Stomach (tissue), 9 donors: Measurements from ENCODE around the gene KPNB1. TPM values are rescaled to one million over a fixed set of nuclear protein-coding genes. Genes with fewer than 3 reads are reported as not detected.

Source experiments
- DNase-seq, 2 donors: peaks; one replicate each; pipeline versions ENCODE4 v3.0.0 to v3.0.0-alpha.2; 2013 to 2019
- H3K27ac ChIP-seq, 5 donors: fragments of 200-600 bp in 4 of 5; sonication (generic) in 4 of 5; one replicate each; pipeline ENCODE4 v1.5.1; 2013 to 2019; ENCODE audit warnings: mild to moderate bottlenecking in 1 of 5, moderate library complexity in 1 of 5
- H3K27me3 ChIP-seq, 3 donors: fragments of 200-600 bp; sonication (generic); one replicate each; pipeline ENCODE4 v1.5.1; 2017 to 2019; ENCODE audit warnings: mixed run types in 1 of 3
- H3K36me3 ChIP-seq, 4 donors: fragments of 200-600 bp; sonication (generic); 1 replicate in 3 of 4; 2 replicates in 1 of 4; pipeline ENCODE4 v1.5.1; 2016 to 2019
- H3K4me1 ChIP-seq, 4 donors: fragments of 200-600 bp; sonication (generic); one replicate each; pipeline ENCODE4 v1.5.1; 2016 to 2019
- H3K4me3 ChIP-seq, 4 donors: fragments of 200-600 bp; sonication (generic) in 3 of 4; one replicate each; pipeline ENCODE4 v1.5.1; 2016 to 2019; ENCODE audit warnings: mild to moderate bottlenecking in 1 of 4
- H3K9me3 ChIP-seq, 4 donors: fragments of 200-600 bp; sonication (generic); one replicate each; pipeline ENCODE4 v1.5.1; 2016 to 2019
- CTCF ChIP-seq, 7 experiments: fragments of 450-650 bp in 4 of 7; fragments of 200-600 bp in 3 of 7; sonication (generic) in 3 of 7; IDR thresholded peaks; one replicate each; pipeline ENCODE4 v1.5.1; 2016 to 2019; ENCODE audit warnings: antibody characterized with exemption in 7 of 7, control low read depth in 2 of 7, mild to moderate bottlenecking in 1 of 7
- EP300 ChIP-seq: sonication (generic); formaldehyde crosslinking; IDR thresholded peaks from one replicate; pipeline ENCODE4 v1.6.1; 2017; ENCODE audit warnings: antibody characterized with exemption
- POLR2A ChIP-seq, 4 donors: fragments of 450-650 bp; IDR thresholded peaks; one replicate each; pipeline ENCODE4 v1.6.1; 2016; ENCODE audit warnings: antibody characterized with exemption in 4 of 4, control low read depth in 2 of 4, mild to moderate bottlenecking in 1 of 4, moderate library complexity in 1 of 4
- POLR2AphosphoS5 ChIP-seq, 3 donors: sonication (generic); formaldehyde crosslinking; IDR thresholded peaks; one replicate each; pipeline ENCODE4 v1.6.1; 2016; ENCODE audit warnings: antibody characterized with exemption in 3 of 3
- WGBS, 5 donors: extraction: QIAGEN DNeasy Blood & Tissue Kit in 3 of 5; methylation state at CpG; one replicate each; pipeline versions ENCODE4 v1.1.5 to v1.1.7; 2013 to 2018; 5-methylcytosine and 5-hydroxymethylcytosine counted together
- intact Hi-C: fragments of 100-400 bp; cut with DNase I; formaldehyde crosslinking; loops from one replicate; pipeline ENCODE4 v1.15.1; 2023; ENCODE audit warnings: low total_unique reads
- polyA plus RNA-seq, 3 donors: library from polyadenylated mRNA; stranded (reverse); fragments of 200-250 nt; gene quantifications; one replicate each; pipeline ENCODE4 v1.2.3, GENCODE V29; 2013
- total RNA-seq, 5 donors: library from RNA; depleted of rRNA; stranded (reverse); fragments of >200 nt; gene quantifications; one replicate each; pipeline versions ENCODE4 v1.1.0 to v1.2.3, GENCODE V29; 2014 to 2016
- donor health status: healthy with polysubstance abuse.
- donor health status: Bipolar disorder and iron deficiency.
- donor health status: healthy.

Gene KPNB1
- total and polyA plus RNA-seq, 8 donors: 32.5 to 669 (median 155) TPM

GRCh38 chr17:47707056-47707804 lies 57.5 kb downstream of the KPNB1 start:
- WGBS, 5 donors: 61 to 65% (median 65%) methylated on average over 4 of the region's 4 CpGs
- TF ChIP-seq EP300: no peak
- TF ChIP-seq POLR2A (IDR thresholded peaks at IDR 0.05): no peak
- TF ChIP-seq POLR2AphosphoS5 (IDR thresholded peaks at IDR 0.05): no peak
- no peak for TF ChIP-seq CTCF (IDR thresholded peaks at IDR 0.05)
- peak in 1 of 2 donors; percentile 64 for DNase-seq
- Histone ChIP-seq H3K9me3 (no peaks in the 10 kb centered on the region), H3K27ac (peak overlapping the region in 3 of 5 donors; percentile 18 to 73 (median 48)), H3K4me3 (no peak overlapping the region), H3K27me3 (no peaks in the 10 kb centered on the region), H3K36me3 (peaks cover 11 to 35% (median 27%) of the 10 kb centered on the region in 4 donors), H3K4me1 (peaks cover 15 to 62% (median 29%) of the 10 kb centered on the region in 4 donors)
- intact Hi-C loops: no loop called here

- H3K9me3 ChIP-seq: no peaks in the 10 kb centered on the region
- H3K36me3 ChIP-seq: peaks cover 11 to 35% (median 27%) of the 10 kb centered on the region in 4 donors
- H3K27me3 ChIP-seq: peaks cover 0 to 3% (median 0%) of the 10 kb centered on the region in 3 donors
- intact Hi-C loops: no loop called here
- DNase-seq: no peak
- H3K27ac ChIP-seq: peak overlapping the region in 2 of 5 donors; percentile 63 to 73
- TF ChIP-seq EP300 (no peak), CTCF (IDR thresholded peaks at IDR 0.05) (no peak), POLR2A (IDR thresholded peaks at IDR 0.05) (no peak), POLR2AphosphoS5 (IDR thresholded peaks at IDR 0.05) (no peak)
- H3K4me3 ChIP-seq: peak overlapping the region in 2 of 4 donors; percentile 38 to 45
- 63 to 91% (median 73%) methylated on average over 3 of the region's 3 CpGs for WGBS, 5 donors
- H3K4me1 ChIP-seq: peaks cover 15 to 57% (median 27%) of the 10 kb centered on the region in 4 donors
Observed at GRCh38 chr17:47707884-47708283, 58.2 kb downstream of the KPNB1 start.

GRCh38 chr17:47708312-47708863 lies 58.7 kb downstream of the KPNB1 start:
- peak overlapping the region; percentile 38 to 45 (median 40) for H3K4me3 ChIP-seq
- H3K27ac ChIP-seq: peak overlapping the region in 2 of 5 donors; percentile 63 to 73
- TF ChIP-seq POLR2AphosphoS5 (IDR thresholded peaks at IDR 0.05) (no peak), EP300 (no peak), POLR2A (IDR thresholded peaks at IDR 0.05) (no peak), CTCF (IDR thresholded peaks at IDR 0.05) (no peak)
- no peaks in the 10 kb centered on the region for H3K9me3 ChIP-seq
- peaks cover 15 to 52% (median 26%) of the 10 kb centered on the region in 4 donors for H3K4me1 ChIP-seq
- no peak for DNase-seq
- H3K36me3 ChIP-seq: peaks cover 11 to 35% (median 26%) of the 10 kb centered on the region in 4 donors
- intact Hi-C loops: no loop called here
- WGBS, 5 donors: 51 to 62% (median 54%) methylated on average over 19 to 31 of the region's 31 CpGs
- peaks cover 0 to 8% (median 3%) of the 10 kb centered on the region in 3 donors for H3K27me3 ChIP-seq

- Histone ChIP-seq H3K27me3 (peaks cover 0 to 14% (median 7%) of the 10 kb centered on the region in 3 donors), H3K27ac (peak overlapping the region in 2 of 5 donors; percentile 63 to 73), H3K4me3 (peak overlapping the region; percentile 38 to 45 (median 40)), H3K36me3 (peaks cover 8 to 35% (median 25%) of the 10 kb centered on the region in 4 donors), H3K9me3 (no peaks in the 10 kb centered on the region), H3K4me1 (peaks cover 15 to 46% (median 23%) of the 10 kb centered on the region in 4 donors)
- 45 to 91% (median 47%) methylated on average over 22 to 89 of the region's 89 CpGs for WGBS, 5 donors
- TF ChIP-seq POLR2AphosphoS5 (IDR thresholded peaks at IDR 0.05) (peak in 2 of 3 donors; percentile 11 to 23), POLR2A (IDR thresholded peaks at IDR 0.05) (no peak), EP300 (no peak)
- intact Hi-C loops: no loop called here
- DNase-seq: peak; percentile 62 to 83
Observed at GRCh38 chr17:47708864-47709541, 59.3 kb downstream of the KPNB1 start.
